Cerebellar nuclear complex (tissue), 1 donor: ENCODE measurements around the gene SHISA6.
"Not testable (repeated sequence)": the region's sequence is repeated elsewhere in the genome, so short reads cannot be mapped to it uniquely, and the experiment has no call there.

Experiments
- DNase-seq, 2 experiments: peaks; one replicate each; lab custom pipeline; 2025; lab: John Stamatoyannopoulos, UW

Gene SHISA6

GRCh38 chr17:11267999-11268575 is 27.1 kb downstream of the SHISA6 start:
- no peak for DNase-seq

- no peak for DNase-seq
Measured at GRCh38 chr17:11269210-11269609, 28.2 kb downstream of the SHISA6 start.

GRCh38 chr17:11272191-11272590 is 31.2 kb downstream of the SHISA6 start:
- DNase-seq = no peak

- no peak for DNase-seq
Measured at GRCh38 chr17:11273596-11273995, 32.6 kb downstream of the SHISA6 start.

- no peak for DNase-seq
Measured at GRCh38 chr17:11274106-11274505, 33.1 kb downstream of the SHISA6 start.

DNA sequence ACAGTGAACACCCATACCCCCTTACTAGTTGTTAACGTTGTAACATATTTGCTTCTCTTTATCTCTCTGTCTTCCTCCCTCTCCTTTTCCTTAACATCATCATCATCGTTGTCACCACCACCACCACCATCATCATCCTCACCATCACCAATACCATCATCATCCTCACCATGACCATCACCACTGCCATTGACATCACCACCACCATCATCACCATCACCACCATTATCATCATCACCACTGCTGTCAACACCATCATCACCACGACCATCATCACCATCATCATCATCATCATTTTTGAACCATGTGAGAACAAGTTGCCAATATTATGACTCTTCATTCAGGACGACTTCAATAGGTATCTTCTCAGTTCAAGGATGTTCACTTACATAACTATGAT is 35.5 kb downstream of the SHISA6 start:
- DNase-seq = no peak

DNA sequence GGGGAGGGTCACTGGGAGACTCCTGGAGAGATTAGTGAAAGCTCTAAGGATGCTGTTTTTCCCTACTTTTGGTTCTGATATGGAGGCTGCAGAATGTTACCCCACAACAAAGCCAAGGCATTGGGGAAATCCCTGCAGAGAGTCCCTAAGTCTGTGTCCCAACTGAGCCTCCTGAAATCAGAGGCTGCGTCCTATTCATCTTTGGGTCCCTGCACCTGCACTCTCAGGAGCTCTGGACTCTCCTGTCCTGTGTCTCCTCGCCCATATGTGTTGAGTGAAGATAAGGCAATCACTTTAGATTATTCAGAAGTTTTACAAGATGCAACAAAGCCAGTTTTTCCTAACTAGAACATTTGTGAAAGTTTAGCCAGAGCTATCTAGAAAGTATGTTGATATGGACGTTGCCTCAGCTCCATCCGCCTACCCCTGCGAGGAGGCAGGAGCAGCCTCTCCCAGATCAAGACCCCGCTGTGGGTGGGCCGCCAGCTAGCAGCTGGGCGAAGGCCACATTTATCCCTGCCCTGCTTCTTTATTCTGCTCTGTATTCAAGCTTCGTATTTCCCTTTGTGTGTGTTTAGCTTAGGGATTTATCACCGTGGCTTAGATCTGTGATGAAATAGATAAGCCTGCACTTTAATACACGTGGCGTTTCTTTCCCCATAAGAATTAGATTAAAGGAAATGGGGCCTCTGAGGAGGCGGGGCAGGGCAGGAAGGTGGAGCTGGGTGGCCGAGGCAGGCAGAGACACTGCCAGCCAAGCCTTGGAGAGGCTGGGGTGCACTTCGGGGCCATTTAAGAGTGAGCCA is 37.4 kb downstream of the SHISA6 start:
- no peak for DNase-seq

DNA sequence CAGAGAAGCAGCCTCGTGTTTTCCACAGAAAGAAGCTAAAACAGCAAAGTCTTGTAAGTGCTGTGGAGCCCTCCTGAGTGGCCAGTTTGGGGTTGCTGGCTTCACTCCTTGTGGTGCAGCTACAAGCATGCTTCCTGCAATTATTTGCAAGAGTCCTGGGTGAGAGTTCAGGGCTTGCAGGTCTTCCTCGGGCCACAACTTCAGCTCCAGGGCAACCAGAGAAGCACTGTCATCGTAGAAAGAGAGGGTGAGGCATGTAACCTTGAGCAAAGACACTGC is 37.9 kb downstream of the SHISA6 start:
- no peak for DNase-seq

GRCh38 chr17:11279776-11280344 is 38.8 kb downstream of the SHISA6 start:
- no peak for DNase-seq

DNA sequence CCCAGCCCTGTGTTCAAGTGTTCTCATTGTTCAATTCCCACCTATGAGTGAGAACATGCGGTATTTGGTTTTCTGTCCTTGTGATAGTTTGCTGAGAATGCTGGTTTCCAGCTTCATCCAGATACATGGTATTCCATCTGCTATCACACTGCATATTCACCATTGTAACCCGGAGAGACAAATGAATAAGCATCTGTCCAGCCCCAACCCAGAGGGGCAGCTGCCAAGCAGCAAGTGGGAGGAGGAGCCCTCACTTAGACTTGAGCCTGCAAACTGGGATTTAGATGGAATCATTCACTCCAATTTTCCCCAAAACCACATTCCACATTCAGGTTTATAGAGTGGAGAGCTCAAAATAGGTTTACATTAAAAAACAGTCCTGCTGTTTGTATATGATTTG is 41.6 kb downstream of the SHISA6 start:
- no peak for DNase-seq

DNA sequence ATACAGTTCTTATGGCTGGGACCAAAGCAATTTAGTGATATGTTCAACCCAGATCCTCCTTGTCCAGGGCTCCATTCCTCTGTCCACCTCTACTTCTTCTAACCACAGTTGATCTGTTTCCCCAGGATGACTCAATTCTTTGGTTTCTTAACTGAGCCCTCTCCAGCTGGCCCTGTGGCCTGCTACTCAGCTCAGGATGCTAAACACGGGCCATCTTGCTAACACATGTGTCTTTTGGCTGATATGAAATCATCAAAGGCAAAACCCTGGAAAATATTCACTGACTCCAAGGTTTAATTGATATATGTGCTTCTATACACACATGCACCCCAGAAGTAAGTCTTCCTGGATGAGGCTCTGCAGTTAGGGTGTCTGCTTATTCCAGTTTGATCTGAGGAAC is 43.8 kb downstream of the SHISA6 start:
- no peak for DNase-seq

DNA sequence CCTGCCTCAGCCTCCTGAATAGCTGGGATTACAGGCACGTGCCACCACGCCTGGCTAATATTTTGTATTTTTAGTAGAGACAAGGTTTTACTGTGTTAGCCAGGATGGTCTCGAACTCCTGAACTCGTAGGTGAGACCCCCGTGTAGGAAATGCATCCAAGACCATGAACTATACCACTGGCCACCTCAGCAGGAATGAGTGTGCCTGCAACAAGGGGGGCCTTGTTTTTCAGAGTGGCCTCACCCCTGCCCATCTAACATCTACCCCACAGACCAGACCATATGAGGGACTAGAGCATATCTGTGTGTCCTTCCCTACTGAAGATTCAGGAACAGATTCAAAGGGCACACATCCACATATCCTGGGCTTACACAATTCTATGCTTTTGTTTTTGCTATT is 44.9 kb downstream of the SHISA6 start:
- no peak for DNase-seq

DNA sequence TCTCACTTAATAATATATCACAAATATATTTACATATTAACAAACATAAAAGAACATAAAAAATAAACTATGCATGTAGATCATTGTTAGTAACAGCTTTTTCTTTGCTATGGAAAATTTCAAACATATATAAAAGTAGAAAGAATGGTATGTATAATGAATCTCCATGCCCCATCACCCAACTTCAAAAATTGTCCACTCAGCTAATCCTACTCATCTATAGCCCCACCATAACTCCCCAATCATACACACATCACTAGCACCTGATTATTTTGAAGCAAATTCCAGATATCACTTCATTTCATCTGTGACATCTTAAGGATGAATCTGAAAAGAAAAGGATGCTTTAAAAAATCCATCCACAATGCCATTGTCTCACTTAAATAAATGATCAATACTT is 46.8 kb downstream of the SHISA6 start:
- no peak for DNase-seq

DNA sequence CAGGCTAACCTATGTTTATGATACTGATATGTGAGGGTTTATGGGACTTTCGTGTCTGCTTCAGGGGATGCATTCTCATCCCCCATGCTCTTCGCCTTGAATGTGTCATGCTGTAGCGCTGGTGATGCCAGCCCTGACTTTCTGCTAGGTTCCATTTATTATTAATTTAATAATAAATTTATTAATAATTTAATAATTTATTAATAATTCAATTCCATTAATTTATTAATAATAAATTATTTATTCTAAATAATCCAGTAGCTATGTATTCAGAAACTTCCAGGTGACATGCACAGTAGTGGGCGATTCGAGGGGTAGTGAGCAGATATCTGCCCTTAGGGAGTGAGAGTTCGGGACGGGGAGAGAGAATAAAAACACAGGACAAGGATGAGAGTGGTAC is 49.8 kb downstream of the SHISA6 start:
- no peak for DNase-seq

DNA sequence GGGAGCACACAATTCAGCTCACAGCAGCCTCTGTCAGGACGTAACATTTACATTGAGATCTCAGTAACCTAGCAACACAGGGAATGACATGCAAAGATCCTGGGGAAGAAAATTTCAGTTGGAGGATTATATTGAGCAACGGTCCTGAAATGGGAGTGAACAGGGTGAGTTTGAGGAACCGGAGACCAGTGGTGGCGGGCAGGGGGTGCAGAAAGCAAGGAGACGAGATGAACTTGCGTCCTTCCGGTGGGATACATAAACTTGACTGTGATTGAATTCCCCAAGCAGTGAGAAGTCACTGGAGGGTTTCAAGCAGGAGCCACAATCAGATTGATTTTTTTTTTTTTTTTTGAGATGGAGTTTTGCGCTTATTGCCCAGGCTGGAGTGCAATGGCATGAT is 51.5 kb downstream of the SHISA6 start:
- DNase-seq = no peak

DNA sequence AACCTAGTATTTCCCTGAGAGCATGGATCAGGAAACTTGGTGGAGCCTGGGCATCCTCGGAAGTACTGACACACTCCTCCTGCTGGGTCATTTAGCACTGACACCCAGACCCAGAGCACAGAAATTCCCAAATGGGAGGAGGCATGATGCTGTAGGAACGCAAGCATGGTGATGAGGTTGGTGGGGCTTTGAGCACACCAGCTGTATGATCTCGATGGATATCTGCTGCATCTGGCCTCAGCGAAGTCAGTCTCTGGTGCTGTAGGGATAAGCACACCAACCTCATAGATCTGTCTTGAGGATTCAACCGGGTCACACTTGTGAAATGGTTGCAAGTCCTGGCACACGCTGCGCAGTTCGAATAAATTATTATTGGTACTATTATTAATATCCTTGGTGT is 52.5 kb downstream of the SHISA6 start:
- DNase-seq = no peak

DNA sequence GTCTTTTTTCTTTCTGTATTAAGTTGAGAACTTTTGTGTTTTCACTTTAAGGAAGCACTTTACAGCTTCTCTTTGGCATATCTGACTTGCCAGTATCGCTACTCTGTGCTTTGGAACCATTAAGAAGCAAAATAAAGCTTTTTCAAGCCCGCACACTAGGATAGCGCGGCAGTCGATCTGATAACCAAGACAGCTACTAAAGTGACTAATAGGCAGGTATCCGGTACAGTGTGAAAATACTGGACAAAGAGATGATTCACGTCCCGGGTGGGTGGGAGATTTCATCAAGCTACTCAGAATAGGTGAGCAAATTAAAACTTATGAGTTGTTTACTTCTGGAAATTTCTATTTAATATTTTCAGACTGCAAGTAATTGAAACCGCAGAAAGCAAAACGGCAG is 53.8 kb downstream of the SHISA6 start:
- no peak for DNase-seq

DNA sequence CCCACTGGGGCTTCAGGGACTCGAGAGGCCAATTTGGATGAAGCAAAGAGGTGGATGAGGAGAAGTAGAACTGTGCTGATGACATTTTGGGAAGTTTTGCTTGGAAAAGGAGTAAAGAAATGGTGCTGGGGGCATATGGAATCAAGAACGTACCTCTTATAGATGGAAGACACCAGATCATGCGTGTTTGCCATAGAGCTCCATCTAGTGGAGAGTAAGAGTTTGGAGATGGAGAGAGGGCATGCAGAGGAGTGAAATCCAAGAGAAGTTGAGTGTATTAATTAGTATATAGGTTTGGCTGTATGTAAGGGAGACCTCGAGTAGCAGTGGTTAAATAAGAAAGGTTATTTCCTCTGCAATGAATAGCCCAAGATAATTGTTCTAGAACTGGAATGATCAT is 56.0 kb downstream of the SHISA6 start:
- DNase-seq = no peak

DNA sequence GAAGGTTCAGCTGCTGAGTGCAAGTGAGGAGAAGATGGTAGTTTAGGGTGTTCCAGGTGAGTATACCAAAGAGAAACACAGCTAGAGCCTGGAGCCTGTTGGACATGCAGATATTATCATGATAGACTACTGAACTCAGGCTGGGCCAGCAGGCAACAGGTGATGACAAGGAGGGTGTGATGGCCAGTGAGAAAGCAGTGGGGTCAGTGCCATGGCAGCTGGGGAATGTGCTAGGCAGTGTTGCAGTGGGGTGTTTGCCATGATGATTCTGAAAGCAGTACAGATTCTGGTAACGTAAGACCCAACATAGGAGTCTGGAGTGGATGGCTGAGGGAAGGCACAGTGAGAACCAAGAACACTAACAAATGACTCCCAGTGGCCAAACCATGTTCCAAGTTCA is 57.4 kb downstream of the SHISA6 start:
- no peak for DNase-seq

DNA sequence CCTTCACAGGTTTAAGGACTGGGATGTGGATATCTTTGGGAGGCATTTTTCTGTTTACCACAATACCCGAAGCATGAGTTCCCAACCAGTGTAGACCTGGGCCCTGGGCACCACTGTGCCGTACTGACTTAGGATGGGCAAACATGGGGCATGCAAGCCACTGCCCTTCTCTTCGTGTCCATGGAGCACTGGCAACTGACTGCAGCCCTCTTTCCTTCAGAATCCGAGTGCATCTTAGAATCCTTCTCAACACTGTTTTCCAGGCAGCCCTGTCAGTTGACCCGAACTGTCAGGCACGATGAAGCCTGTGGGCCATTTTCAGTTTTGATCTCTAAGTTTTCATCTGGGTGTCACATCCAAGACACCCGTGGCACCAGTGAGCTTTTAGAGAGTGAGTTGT is 59.2 kb downstream of the SHISA6 start:
- no peak for DNase-seq

GRCh38 chr17:11300738-11301137 is 59.7 kb downstream of the SHISA6 start:
- DNase-seq = no peak

DNA sequence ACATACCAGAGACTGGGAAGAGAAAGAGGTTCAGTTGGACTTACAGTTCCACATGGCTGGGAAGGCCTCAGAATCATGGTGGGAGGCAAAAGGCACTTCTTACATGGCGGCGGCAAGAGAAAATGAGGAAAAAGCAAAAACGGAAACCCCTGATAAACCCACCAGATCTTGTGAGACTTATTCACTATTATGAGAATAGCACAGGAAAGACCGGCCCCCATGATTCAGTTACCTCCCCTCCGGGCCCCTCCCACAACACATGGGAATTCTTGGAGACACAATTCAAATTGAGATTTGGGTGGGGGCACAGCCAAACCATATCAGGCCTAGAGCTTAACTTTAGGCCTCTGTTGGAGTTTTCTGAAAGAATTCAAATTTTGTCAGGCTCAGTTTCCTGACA is 60.9 kb downstream of the SHISA6 start:
- not testable (repeated sequence) for DNase-seq

- no peak for DNase-seq
Measured at GRCh38 chr17:11302401-11303186, 61.6 kb downstream of the SHISA6 start.
